HUES64 (cell line): Measurements from ENCODE around the gene CAMK2G.
A peak's percentile ranks its signal among the peaks of the same experiment; 100 is the strongest.

Experiments used
- H3K27ac ChIP-seq: 2 replicates; pipeline ENCODE4 v1.7.0; 2013; ENCODE audit warnings: low read depth, low read length, inconsistent platforms
- H3K27me3 ChIP-seq: 2 replicates; pipeline ENCODE4 v1.6.1; 2013; ENCODE audit warnings: mild to moderate bottlenecking, low read length; ENCODE audit not compliant: insufficient read depth
- H3K36me3 ChIP-seq: 2 replicates; pipeline ENCODE4 v1.6.1; 2013; ENCODE audit warnings: mild to moderate bottlenecking, low read length; ENCODE audit not compliant: insufficient read depth
- H3K4me1 ChIP-seq: 2 replicates; pipeline ENCODE4 v1.6.1; 2013; ENCODE audit warnings: mild to moderate bottlenecking, low read length, moderate library complexity; ENCODE audit not compliant: insufficient read depth
- H3K4me3 ChIP-seq: 2 replicates; pipeline ENCODE4 v1.5.1; 2013; ENCODE audit warnings: mild to moderate bottlenecking, low read length, moderate library complexity
- H3K9ac ChIP-seq: 2 replicates; pipeline ENCODE4 v1.6.1; 2013; ENCODE audit warnings: mild to moderate bottlenecking, low read depth, low read length
- H3K9me3 ChIP-seq: 2 replicates; pipeline ENCODE4 v1.6.1; 2013; ENCODE audit warnings: low read depth, low read length; ENCODE audit not compliant: insufficient read depth
- WGBS: fragments of 150-250, 120-280 bp; methylation state at CpG from one replicate; pipeline ENCODE4 v1.1.7; 2013; ENCODE audit warnings: missing lambda C conversion rate; 5-methylcytosine and 5-hydroxymethylcytosine counted together

The CAMK2G gene

GRCh38 chr10:73785211-73785720, 89.1 kb downstream of the CAMK2G start, which contains the start of gene ZSWIM8:
Gene ZSWIM8 (plus strand): TSS chr10:73785606. CDS start chr10:73785879, 273 bp downstream.
- Histone ChIP-seq H3K9me3 (no peaks in the 10 kb centered on the region), H3K27me3 (no peaks in the 10 kb centered on the region), H3K36me3 (peaks cover 17% of the 10 kb centered on the region), H3K9ac (peak within 1 kb of the TSS; percentile 62), H3K27ac (no peak within 1 kb of the TSS), H3K4me1 (peaks cover 18% of the 10 kb centered on the region), H3K4me3 (peak within 1 kb of the TSS; percentile 86)
- under 1% methylated on average over 36 of the region's 36 CpGs for WGBS

GRCh38 chr10:73782749-73783085, 91.6 kb downstream of the CAMK2G start:
- 64% methylated on average over 2 of the region's 2 CpGs for WGBS
- Histone ChIP-seq H3K27me3 (no peaks in the 10 kb centered on the region), H3K4me3 (peak overlapping the region; percentile 81), H3K9me3 (no peaks in the 10 kb centered on the region), H3K27ac (no peak overlapping the region), H3K36me3 (peaks cover 24% of the 10 kb centered on the region), H3K4me1 (peaks cover 18% of the 10 kb centered on the region), H3K9ac (peak overlapping the region; percentile 87)

GRCh38 chr10:73781879-73782748, 92.2 kb downstream of the CAMK2G start, which contains the start of gene CHCHD1:
Gene CHCHD1 (plus strand): TSS chr10:73782048. CDS start chr10:73782076, 28 bp downstream.
- peaks cover 27% of the 10 kb centered on the region for H3K36me3 ChIP-seq
- H3K4me1 ChIP-seq: peaks cover 18% of the 10 kb centered on the region
- H3K27me3 ChIP-seq: no peaks in the 10 kb centered on the region
- peak within 1 kb of the TSS; percentile 87 for H3K27ac ChIP-seq
- peak within 1 kb of the TSS; percentile 87 for H3K9ac ChIP-seq
- H3K9me3 ChIP-seq: no peaks in the 10 kb centered on the region
- 1% methylated on average over 57 of the region's 57 CpGs for WGBS
- peak within 1 kb of the TSS; percentile 81 for H3K4me3 ChIP-seq

- H3K36me3 ChIP-seq: peaks cover 31% of the 10 kb centered on the region
- no peaks in the 10 kb centered on the region for H3K27me3 ChIP-seq
- peaks cover 16% of the 10 kb centered on the region for H3K4me1 ChIP-seq
- peak overlapping the region; percentile 81 for H3K4me3 ChIP-seq
- WGBS: 1% methylated on average over 14 of the region's 14 CpGs
- H3K27ac ChIP-seq: peak overlapping the region; percentile 87
- no peaks in the 10 kb centered on the region for H3K9me3 ChIP-seq
- peak overlapping the region; percentile 87 for H3K9ac ChIP-seq
These were observed 92.8 kb downstream of the CAMK2G start for GRCh38 chr10:73781548-73781878.

- H3K9ac ChIP-seq: peak overlapping the region; percentile 87
- H3K27ac ChIP-seq: no peak overlapping the region
- H3K9me3 ChIP-seq: no peaks in the 10 kb centered on the region
- H3K4me1 ChIP-seq: peaks cover 13% of the 10 kb centered on the region
- no peaks in the 10 kb centered on the region for H3K27me3 ChIP-seq
- H3K36me3 ChIP-seq: peaks cover 36% of the 10 kb centered on the region
- 50% methylated on average over 11 of the region's 11 CpGs for WGBS
- H3K4me3 ChIP-seq: peak overlapping the region; percentile 81
These were observed 93.4 kb downstream of the CAMK2G start for GRCh38 chr10:73780966-73781365.

GRCh38 chr10:73780301-73780700, 94.1 kb downstream of the CAMK2G start:
- Histone ChIP-seq H3K9me3 (no peaks in the 10 kb centered on the region), H3K36me3 (peaks cover 43% of the 10 kb centered on the region), H3K27ac (no peak overlapping the region), H3K4me1 (peaks cover 13% of the 10 kb centered on the region), H3K9ac (0 out of 2 replicates have a peak overlapping the region, but pooled peaks have one; percentile 87), H3K27me3 (no peaks in the 10 kb centered on the region), H3K4me3 (peak overlapping the region; percentile 81)
- WGBS: 94% methylated on average over 5 of the region's 5 CpGs

GRCh38 chr10:73779539-73780197, 94.7 kb downstream of the CAMK2G start:
- 92% methylated on average over 3 of the region's 3 CpGs for WGBS
- H3K9me3 ChIP-seq: no peaks in the 10 kb centered on the region
- H3K36me3 ChIP-seq: peaks cover 49% of the 10 kb centered on the region
- no peak overlapping the region for H3K27ac ChIP-seq
- H3K4me1 ChIP-seq: peaks cover 20% of the 10 kb centered on the region
- H3K4me3 ChIP-seq: no peak overlapping the region
- no peaks in the 10 kb centered on the region for H3K27me3 ChIP-seq
- no peak overlapping the region for H3K9ac ChIP-seq

- peaks cover 52% of the 10 kb centered on the region for H3K36me3 ChIP-seq
- H3K4me3 ChIP-seq: no peak overlapping the region
- peaks cover 22% of the 10 kb centered on the region for H3K4me1 ChIP-seq
- H3K9me3 ChIP-seq: no peaks in the 10 kb centered on the region
- WGBS: 94% methylated on average over 4 of the region's 5 CpGs
- no peak overlapping the region for H3K9ac ChIP-seq
- H3K27me3 ChIP-seq: no peaks in the 10 kb centered on the region
- H3K27ac ChIP-seq: no peak overlapping the region
These were observed 95.3 kb downstream of the CAMK2G start for GRCh38 chr10:73779018-73779417.

- H3K27ac ChIP-seq: no peak overlapping the region
- H3K27me3 ChIP-seq: no peaks in the 10 kb centered on the region
- peaks cover 60% of the 10 kb centered on the region for H3K36me3 ChIP-seq
- WGBS: 60% methylated on average over 4 of the region's 5 CpGs
- H3K4me1 ChIP-seq: peaks cover 13% of the 10 kb centered on the region
- H3K9ac ChIP-seq: no peak overlapping the region
- no peaks in the 10 kb centered on the region for H3K9me3 ChIP-seq
- peak overlapping the region; percentile 78 for H3K4me3 ChIP-seq
These were observed 99.7 kb downstream of the CAMK2G start for GRCh38 chr10:73774637-73775036.

GRCh38 chr10:73773152-73773879, 101.0 kb downstream of the CAMK2G start:
- peaks cover 13% of the 10 kb centered on the region for H3K4me1 ChIP-seq
- WGBS: 18% methylated on average over 29 of the region's 29 CpGs

More at GRCh38 chr10:73773152-73773879, 101.0 kb downstream of the CAMK2G start:
- Histone ChIP-seq H3K36me3 (peaks cover 60% of the 10 kb centered on the region), H3K9me3 (no peaks in the 10 kb centered on the region), H3K9ac (peak overlapping the region; percentile 87), H3K4me3 (peak overlapping the region; percentile 78), H3K27me3 (no peaks in the 10 kb centered on the region), H3K27ac (peak overlapping the region; percentile 86; the same call in 1 of the 2 replicates)
